ENCODE results near the gene QKI.

DNA sequence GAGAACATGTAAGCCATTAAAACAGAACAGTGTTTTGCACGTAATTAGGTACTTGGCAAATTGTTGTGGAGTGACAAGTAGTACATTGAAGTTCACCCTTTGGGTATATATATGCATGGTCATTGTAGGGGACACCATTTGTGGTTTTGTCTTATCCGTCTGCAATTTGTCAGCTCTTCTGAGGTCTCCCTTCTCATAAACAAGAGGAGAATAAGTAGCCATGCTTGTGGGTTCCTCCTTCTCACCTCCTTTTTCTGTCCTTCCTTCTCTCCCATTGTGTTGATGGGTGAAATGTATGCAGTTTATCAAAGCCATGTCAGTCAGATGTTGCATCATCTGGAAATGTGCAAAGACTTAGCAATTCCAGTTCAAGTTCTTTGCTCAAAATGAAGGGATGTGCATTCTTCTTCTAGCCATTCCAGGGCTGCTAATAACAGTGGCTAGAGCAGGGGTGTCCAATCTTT is 70.9 kb downstream of the QKI start:
- TF ChIP-seq, protein P1, sequence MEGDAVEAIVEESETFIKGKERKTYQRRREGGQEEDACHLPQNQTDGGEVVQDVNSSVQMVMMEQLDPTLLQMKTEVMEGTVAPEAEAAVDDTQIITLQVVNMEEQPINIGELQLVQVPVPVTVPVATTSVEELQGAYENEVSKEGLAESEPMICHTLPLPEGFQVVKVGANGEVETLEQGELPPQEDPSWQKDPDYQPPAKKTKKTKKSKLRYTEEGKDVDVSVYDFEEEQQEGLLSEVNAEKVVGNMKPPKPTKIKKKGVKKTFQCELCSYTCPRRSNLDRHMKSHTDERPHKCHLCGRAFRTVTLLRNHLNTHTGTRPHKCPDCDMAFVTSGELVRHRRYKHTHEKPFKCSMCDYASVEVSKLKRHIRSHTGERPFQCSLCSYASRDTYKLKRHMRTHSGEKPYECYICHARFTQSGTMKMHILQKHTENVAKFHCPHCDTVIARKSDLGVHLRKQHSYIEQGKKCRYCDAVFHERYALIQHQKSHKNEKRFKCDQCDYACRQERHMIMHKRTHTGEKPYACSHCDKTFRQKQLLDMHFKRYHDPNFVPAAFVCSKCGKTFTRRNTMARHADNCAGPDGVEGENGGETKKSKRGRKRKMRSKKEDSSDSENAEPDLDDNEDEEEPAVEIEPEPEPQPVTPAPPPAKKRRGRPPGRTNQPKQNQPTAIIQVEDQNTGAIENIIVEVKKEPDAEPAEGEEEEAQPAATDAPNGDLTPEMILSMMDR (conservative IDR thresholded peaks at IDR 0.05 in 1 of 2, IDR thresholded peaks at IDR 0.05 in 1 of 2; ENCODE audit: low read depth in 1 of 2, low read length in 2 of 2): no peak
- TF ChIP-seq EZH2 (IDR thresholded peaks at IDR 0.05; ENCODE audit: low read length, missing control alignments): no peak
